Stimulated activated CD8-positive, alpha-beta memory T cell treated with anti-CD3 and anti-CD28 coated beads, Interleukin-15, amount 100 ng/mL, for 48 hours (primary cell): ENCODE measurements around the gene GDF7.

Experiments used
- DNase-seq, 2 donors: peaks; one replicate each; pipeline ENCODE4 v3.0.0-alpha.2; 2020; ENCODE audit warnings: low read depth in 2 of 2

The GDF7 gene

DNA sequence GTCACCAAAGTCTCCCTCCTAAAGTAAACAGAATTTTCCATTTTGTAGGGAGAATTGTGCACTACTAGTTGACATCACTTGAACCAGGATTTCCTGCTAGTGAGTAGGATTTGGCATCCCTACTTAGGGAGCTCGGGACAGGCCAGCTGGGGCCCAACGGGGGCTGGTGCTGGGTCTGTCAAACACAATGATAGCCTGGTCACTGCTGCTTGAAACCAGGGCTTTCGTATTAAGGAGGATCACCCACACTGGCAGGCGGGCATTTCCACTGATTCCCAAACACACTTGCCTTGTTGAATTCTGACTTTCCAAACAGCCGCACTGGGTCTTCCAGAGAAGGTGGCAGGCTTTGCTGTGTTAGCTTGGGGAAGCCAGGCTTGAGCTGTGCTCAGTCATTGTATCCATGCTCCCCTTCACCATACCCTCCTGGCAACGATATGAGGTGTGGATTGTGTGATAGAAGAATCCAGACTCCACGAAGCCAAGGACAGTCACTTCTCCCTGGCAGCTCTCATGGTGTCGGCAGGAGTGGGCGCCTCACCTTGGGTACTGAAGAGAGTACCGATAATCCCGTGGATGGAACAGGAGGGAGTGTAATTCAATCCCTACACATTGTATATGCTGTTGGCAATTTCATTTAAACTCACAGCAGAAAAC lies 7.5 kb downstream of the GDF7 start:
- no peak for DNase-seq

GRCh38 chr2:20674974-20675679 lies 8.2 kb downstream of the GDF7 start:
- no peak for DNase-seq

GRCh38 chr2:20675701-20676352 lies 8.9 kb downstream of the GDF7 start:
- no peak for DNase-seq

DNA sequence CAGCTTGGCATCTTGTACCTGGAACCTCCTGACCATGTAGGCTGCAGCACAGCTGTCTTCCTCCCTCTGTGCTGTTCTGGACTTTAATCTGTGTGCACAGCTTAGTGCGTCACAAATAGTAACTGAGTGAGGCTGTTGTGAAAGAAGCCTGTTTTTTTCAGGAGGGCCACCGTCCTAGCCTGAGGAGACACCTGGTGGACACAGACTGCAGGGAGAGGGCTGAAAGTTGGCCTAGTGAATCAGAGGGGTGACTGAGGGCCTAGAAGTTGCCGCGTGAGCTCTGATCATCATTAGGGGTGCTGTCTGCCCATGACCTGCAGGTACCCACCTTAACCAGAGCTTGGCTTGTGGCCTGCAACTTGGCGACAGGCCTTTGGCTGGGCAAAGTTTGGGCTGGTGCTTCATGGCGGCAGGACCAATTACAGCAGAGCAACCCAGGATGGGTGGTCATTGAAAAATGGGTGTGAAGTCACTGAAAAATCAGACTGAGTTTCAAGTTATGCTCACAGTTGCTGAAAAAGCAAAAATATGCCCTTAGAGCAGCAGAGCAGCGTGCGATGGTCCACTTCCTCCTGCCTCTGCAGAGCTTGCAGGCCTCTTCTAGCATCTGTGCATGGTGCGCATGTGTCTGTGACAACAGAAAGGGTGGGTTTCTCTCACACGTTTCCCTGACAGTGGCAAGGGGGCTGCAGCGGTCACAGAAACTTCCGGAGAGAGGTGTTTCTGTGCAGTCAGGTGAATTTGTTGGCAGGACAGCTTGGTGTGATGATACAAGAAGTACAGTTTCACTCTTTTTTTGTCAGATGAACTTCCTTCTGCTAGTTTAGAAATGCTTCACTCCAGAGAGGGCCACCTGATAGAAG lies 9.6 kb downstream of the GDF7 start:
- DNase-seq: no peak

DNA sequence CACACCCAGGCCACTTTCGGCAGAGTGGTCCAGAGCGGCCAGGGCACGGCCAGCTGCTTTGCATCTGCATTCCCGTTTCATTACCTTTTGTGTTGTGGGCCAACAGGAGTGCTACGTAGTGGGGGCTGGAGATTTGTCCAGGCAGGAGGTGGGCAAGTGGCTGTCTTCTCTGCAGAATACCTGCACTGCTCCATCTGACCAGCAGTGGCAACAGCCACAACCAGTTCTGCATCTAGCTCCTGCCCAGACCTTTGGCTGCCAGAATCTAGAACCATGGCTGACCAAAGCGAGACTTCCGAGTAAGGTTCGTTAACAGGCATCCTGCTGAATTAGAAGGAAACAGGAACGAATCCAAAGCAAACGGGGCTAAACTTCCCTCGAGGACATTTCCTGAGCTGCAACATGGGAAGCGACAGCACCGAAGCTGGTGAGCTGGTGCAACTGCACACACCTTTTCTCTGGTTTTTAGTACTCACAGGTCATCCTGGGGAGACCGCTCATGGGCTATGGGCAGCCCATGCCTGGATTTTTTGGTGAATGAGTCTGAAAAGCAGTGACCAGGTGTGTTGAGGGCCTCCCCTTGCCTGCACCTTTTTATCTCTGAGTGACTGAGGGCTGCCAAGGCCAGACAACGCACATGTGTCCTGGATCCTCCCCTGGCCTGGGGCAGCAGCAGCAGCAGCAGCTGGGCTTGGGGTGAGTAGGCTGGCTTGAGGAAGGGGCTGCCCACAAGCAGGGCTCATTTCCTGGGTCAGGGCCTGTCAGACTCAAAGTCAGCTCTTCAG lies 10.5 kb downstream of the GDF7 start:
- no peak for DNase-seq

- DNase-seq: no peak
Observed at GRCh38 chr2:20678086-20678395, 11.1 kb downstream of the GDF7 start.

GRCh38 chr2:20678780-20679179 lies 11.8 kb downstream of the GDF7 start:
- no peak for DNase-seq

- DNase-seq: no peak
Observed at GRCh38 chr2:20680744-20681375, 13.9 kb downstream of the GDF7 start.

DNA sequence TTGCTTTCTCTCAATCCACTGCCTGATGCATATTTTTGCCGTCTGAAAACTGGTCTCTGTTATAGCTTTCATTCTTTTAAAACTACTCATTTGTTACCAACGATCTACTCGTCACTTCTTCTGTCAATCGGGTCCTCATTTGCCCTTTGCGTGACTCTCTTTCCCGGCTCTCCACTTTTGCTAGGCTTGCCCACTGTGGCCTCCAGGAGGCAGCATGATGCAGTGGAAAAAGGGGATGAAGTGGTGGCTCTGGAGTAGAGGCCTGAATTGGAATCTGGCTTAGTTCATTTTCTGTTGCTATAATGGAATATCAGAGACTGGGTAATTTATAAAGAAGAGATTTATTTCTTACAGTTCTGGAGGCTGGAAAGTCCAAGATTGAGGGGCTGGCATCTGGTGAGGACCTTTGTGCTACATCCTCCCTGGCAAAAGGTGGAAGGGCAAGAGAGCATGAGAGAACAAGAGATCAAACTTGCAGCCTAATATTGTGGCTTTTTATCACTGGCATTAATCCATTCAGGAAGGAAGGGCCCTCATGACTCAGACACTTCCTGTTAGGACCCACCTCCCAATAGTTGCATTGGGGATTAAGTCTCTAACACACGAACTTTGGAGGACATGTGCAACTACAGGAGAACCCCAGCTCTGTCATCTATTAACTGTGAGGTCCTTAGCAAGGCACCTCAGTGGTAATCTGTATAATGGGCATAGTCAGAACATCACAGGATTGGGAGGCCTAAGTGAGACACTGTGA lies 15.4 kb downstream of the GDF7 start:
- DNase-seq: no peak

DNA sequence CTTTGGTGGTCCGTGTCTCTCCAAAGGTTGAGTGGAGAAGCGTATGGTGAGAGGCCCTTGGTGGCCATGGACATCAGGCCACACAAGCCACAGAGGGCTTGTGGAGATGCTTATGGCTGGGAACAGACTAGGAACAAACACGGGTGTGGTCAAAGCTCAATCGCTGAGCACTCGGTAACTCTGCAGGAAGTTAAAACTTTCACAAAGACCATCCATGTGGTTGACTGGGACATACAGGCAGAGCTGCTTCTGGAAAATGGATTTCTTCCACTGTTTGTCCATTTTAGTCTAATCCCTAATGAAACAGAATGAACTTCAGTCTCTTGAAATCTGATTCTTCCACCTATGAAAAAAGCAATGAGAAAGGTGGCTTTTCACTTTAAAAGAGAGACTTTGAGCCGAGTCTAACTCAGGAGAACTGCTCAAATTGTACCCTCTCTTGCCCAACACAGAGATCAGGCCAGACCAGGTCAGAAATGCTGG lies 17.7 kb downstream of the GDF7 start:
- no peak for DNase-seq

DNA sequence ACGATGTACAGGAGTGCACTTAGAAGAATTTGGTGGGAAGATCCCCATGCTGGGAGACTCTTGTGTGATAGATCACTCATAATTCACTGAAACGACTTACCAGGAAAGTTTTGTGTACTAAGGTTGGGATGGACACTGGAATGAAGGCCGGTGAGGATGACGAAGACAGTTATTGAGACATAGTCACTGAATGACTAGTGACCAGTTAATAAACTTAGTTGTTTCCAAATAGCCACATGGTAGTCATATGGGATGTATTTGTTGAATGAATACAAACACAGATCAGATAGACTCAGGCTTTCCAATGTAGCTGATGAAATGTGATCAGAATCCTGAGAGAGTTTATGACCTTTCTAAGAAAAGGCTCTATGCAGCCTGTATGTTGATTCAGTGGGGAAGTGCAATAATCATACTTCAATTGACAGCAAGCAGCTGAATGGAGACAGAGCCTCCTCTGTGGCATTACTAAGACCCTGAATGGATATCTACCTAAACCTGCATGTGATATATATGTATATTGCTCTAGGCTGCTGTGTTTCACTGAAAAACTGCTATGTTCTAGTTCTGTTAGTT lies 20.4 kb downstream of the GDF7 start:
- no peak for DNase-seq

DNA sequence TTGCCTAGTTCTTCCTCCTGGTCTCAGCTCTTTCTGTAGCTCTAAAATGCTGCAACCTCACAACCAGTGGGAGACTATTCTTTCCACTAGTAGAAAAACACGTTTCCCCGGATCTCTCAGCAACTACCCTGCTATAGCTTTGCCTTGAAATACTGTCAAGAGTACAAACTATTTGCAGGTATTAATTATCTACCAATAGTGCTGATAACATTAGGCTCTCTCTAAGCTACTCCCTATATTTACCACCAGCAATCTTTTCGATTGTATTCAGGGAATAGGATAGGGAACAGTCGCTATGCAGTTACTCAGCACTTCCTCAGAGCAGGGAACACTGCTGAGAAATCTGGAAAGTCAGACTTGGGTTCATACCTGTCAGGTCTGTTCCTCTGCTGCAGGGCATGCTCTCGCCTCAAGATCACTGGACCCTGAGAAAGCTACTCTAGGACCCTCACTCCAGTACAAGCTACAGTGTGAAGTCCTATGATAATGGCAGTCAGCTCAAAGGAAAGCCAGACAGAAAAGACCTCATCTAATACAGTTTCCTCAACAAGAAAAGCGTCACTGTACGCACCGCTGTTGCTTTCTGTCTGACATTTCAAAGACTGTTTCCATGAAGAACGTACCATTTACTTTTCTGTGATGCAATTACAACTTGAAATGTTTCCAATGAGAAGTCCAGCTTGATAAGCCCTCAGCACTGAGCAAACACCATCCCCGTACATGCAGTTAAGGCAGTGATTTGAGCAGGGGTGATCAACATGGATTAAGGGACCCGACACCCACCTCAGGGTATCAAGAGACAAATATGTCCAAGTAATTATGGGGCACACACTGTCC lies 22.7 kb downstream of the GDF7 start:
- no peak for DNase-seq

- DNase-seq: no peak
Observed at GRCh38 chr2:20691076-20691734, 24.3 kb downstream of the GDF7 start.

DNA sequence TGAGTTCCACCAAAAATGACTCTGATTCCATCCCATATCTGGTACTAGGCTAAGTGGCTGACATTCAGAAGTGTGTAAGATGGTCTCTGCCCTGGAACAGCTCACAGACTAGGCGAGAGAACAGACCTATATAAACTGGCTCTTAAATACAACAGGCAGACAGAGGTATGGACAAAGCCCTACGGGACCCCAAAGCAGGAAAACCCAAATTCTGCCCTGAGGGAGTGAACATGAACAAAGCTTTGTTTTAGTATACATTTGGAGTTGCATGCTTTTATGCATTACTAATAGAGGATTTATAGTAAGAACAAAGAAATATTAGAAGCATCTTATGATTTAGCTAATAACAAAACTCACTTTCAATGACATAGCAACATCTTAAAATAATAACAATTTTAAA lies 25.1 kb downstream of the GDF7 start:
- no peak for DNase-seq

DNA sequence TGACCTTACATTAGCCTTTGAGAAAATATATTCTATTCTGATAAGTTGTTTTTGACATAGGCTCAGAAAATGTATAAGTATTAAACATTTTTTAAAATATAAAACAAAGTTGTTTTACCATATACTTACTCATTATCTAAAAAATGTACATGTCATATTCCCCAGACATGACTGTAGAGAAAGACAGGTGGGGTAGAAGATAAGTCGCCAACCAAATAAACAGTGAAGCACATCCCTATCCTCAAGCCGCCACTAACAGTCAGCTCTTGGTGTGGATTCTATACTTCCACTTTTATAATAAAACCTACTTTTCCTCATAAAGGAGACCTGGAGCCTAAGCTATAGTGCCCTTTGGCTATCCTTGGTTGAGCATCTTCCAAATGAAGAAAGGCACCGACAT lies 26.4 kb downstream of the GDF7 start:
- no peak for DNase-seq

DNA sequence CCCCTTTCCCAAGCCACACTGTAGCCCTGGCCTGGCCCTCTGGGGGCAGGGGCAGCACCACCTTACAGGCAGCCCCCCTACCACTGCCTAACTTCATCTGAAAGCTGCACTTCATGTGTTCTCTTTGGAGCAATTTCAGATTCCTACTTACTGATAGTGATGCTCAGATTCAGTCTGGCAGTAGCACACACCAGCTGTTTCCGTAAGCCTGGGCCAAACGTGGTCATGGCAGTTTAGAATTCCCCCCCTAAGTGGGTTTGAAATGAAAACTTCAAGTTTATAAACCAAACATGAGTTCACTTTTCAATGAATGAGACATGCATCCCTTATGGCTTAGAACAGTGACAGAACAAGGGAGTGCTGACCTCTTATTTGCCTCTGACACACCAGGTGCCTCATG lies 29.4 kb downstream of the GDF7 start:
- no peak for DNase-seq

- no peak for DNase-seq
Observed at GRCh38 chr2:20697322-20697934, 30.5 kb downstream of the GDF7 start.
